ENCODE data around the gene SMC5. TPM values are rescaled to one million over a fixed set of nuclear protein-coding genes. Genes with fewer than 3 reads are reported as not detected.

The SMC5 gene
- total RNA-seq, 4 donors from 2014 or later = 16.2 to 250 (median 20.5) TPM

DNA sequence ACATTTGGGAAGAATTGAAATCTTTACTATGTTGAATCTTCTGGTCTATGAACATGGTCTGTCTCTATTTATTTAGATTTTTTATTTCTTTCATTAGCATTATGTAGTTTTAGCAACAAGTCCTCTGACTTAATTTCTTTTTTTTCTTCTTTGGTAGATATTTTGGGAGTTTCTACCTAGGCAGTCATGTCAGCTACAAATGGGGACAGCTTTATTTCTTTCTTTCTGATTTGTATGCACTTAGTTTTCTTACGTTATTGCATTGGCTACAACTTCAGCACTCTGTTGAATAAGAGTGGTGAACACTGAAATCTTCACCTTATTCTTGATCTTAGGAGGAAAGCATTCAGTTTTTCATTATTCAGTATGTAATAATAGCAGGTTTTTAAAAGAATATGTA, 33.5 kb downstream of the SMC5 start:
- in situ Hi-C loops (cut with MboI; ENCODE audit: low sequenced_read_pairs in 4 of 4) = no loop called here

DNA sequence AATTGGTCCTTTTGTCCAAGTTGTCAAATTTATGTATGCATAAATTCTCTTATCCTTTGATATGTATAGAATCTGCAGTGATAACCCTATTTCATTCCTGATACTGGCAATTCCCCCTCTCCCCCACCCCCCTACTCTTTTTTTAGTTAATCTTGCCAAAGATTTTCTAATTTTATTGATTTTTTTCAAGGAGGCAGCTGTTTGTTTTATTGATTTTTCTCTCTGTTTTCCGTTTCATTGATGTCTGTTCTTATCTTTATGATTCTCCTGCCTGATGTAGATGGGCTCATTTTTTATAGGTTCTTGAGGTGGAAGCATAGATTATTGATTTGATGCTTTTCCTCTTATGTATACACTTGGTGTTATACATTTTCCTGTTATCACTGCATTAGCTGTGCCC, 34.4 kb downstream of the SMC5 start:
- H3K27ac ChIP-seq = no peak overlapping the region
- intact Hi-C loops (cut with DNase I; ENCODE audit: low total_unique reads) (no loop called here), in situ Hi-C loops (cut with MboI; ENCODE audit: low sequenced_read_pairs in 4 of 4) (no loop called here)
- ATAC-seq (no peak), DNase-seq (no peak)
- no peaks in the 10 kb centered on the region for H3K27me3 ChIP-seq
- no peaks in the 10 kb centered on the region for H3K9me3 ChIP-seq
- H3K4me1 ChIP-seq = peaks cover 0 to 12% of the 10 kb centered on the region in 2 donors
- H3K36me3 ChIP-seq = peaks cover 0 to 30% of the 10 kb centered on the region in 2 donors
- TF ChIP-seq CTCF (IDR thresholded peaks at IDR 0.05 in 4 of 5, conservative IDR thresholded peaks at IDR 0.05 in 1 of 5) = no peak
- no peak for TF ChIP-seq POLR2A (IDR thresholded peaks at IDR 0.05)
- no peak overlapping the region for H3K4me3 ChIP-seq

More for the DNA sequence above, 33.5 kb downstream of the SMC5 start:
- H3K4me3 ChIP-seq = no peak overlapping the region
- H3K27ac ChIP-seq = no peak overlapping the region
- peaks cover 0 to 12% of the 10 kb centered on the region in 2 donors for H3K4me1 ChIP-seq
- no peak for ATAC-seq
- TF ChIP-seq CTCF (IDR thresholded peaks at IDR 0.05 in 4 of 5, conservative IDR thresholded peaks at IDR 0.05 in 1 of 5) = no peak
- no peak for TF ChIP-seq POLR2A (IDR thresholded peaks at IDR 0.05)
- no peak for DNase-seq
- peaks cover 0 to 28% of the 10 kb centered on the region in 2 donors for H3K36me3 ChIP-seq
- intact Hi-C loops (cut with DNase I; ENCODE audit: low total_unique reads) = no loop called here
- no peaks in the 10 kb centered on the region for H3K27me3 ChIP-seq
- no peaks in the 10 kb centered on the region for H3K9me3 ChIP-seq

DNA sequence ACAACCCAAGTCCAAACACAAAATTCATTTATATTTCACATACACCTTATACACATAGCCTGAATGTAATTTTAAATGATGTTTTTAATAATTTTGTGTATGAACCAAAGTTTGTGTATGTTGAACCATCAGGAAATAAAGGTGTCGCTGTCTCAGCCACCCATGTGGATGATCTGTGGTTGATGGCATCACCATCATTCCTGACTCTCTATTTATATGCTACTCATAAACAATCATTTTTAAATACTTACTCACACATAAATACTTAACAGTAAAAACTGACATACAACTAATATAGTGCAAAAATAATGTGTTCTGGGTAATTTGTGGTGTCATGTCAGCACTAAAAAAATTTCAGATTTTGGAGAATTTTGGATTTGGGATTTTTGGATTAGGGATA, 38.4 kb downstream of the SMC5 start:
- Histone ChIP-seq H3K27ac (no peak overlapping the region), H3K27me3 (no peaks in the 10 kb centered on the region), H3K36me3 (peaks cover 3 to 36% of the 10 kb centered on the region in 2 donors), H3K9me3 (no peaks in the 10 kb centered on the region), H3K4me3 (no peak overlapping the region), H3K4me1 (peaks cover 0 to 12% of the 10 kb centered on the region in 2 donors)
- intact Hi-C loops (cut with DNase I; ENCODE audit: low total_unique reads) = no loop called here
- DNase-seq (no peak), ATAC-seq (no peak)
- TF ChIP-seq CTCF (IDR thresholded peaks at IDR 0.05 in 4 of 5, conservative IDR thresholded peaks at IDR 0.05 in 1 of 5) (no peak), POLR2A (IDR thresholded peaks at IDR 0.05) (no peak)
- in situ Hi-C loops (cut with MboI; ENCODE audit: low sequenced_read_pairs in 4 of 4) = no loop called here

- DNase-seq = no peak
- Histone ChIP-seq H3K27ac (no peak overlapping the region), H3K9me3 (no peaks in the 10 kb centered on the region), H3K4me1 (peaks cover 0 to 12% of the 10 kb centered on the region in 2 donors), H3K4me3 (no peak overlapping the region), H3K27me3 (no peaks in the 10 kb centered on the region), H3K36me3 (peaks cover 3 to 35% of the 10 kb centered on the region in 2 donors)
- no peak for ATAC-seq
- TF ChIP-seq CTCF (IDR thresholded peaks at IDR 0.05 in 4 of 5, conservative IDR thresholded peaks at IDR 0.05 in 1 of 5) = no peak
- no peak for TF ChIP-seq POLR2A (IDR thresholded peaks at IDR 0.05)
- intact Hi-C loops (cut with DNase I; ENCODE audit: low total_unique reads) (no loop called here), in situ Hi-C loops (cut with MboI; ENCODE audit: low sequenced_read_pairs in 4 of 4) (no loop called here)
These were observed 39.5 kb downstream of the SMC5 start for GRCh38 chr9:70298245-70298771.

GRCh38 chr9:70303268-70303667, 44.5 kb downstream of the SMC5 start:
- Histone ChIP-seq H3K9me3 (no peaks in the 10 kb centered on the region), H3K36me3 (peaks cover 3 to 56% of the 10 kb centered on the region in 2 donors), H3K4me1 (no peaks in the 10 kb centered on the region), H3K4me3 (no peak overlapping the region), H3K27me3 (no peaks in the 10 kb centered on the region), H3K27ac (no peak overlapping the region)
- in situ Hi-C loops (cut with MboI; ENCODE audit: low sequenced_read_pairs in 4 of 4) (no loop called here), intact Hi-C loops (cut with DNase I; ENCODE audit: low total_unique reads) (no loop called here)
- TF ChIP-seq POLR2A (IDR thresholded peaks at IDR 0.05) = no peak
- TF ChIP-seq CTCF (IDR thresholded peaks at IDR 0.05 in 4 of 5, conservative IDR thresholded peaks at IDR 0.05 in 1 of 5) = no peak
- no peak for ATAC-seq
- DNase-seq = no peak

Data from gastrocnemius medialis (tissue), 4 donors.